CD14-positive monocyte (primary cell): ENCODE measurements around the gene NKG7. TPM values are rescaled to one million over a fixed set of nuclear protein-coding genes. Genes with fewer than 3 reads are reported as not detected.

Experiments
- DNase-seq, 3 donors: peaks; one replicate each; pipeline ENCODE4 v3.0.0-alpha.2; 2011 to 2022
- H2AFZ ChIP-seq: 2 replicates; pipeline ENCODE4 v1.6.0; 2012; ENCODE audit warnings: mild to moderate bottlenecking, low read depth, low read length, inconsistent platforms; ENCODE audit not compliant: insufficient read depth, poor library complexity, severe bottlenecking
- H3K27ac ChIP-seq, 2 donors: 1 replicate in 1 of 2; 2 replicates in 1 of 2; pipeline ENCODE4 v1.5.1; 2012 to 2013; ENCODE audit warnings: low read length in 2 of 2, control low read depth in 1 of 2, inconsistent platforms in 1 of 2, low read depth in 1 of 2, mild to moderate bottlenecking in 1 of 2
- H3K27me3 ChIP-seq, 2 donors: one replicate each; pipeline versions ENCODE4 v1.6.0 to v1.6.1; 2011 to 2013; ENCODE audit warnings: low read length in 2 of 2; ENCODE audit not compliant: control insufficient read depth in 2 of 2, insufficient read depth in 2 of 2
- H3K36me3 ChIP-seq, 2 donors: replicated peaks in 1 of 2; 1 replicate in 1 of 2; 2 replicates in 1 of 2; pipeline versions ENCODE4 v1.5.1 to v1.6.1; 2012 to 2013; ENCODE audit warnings: low read length in 2 of 2, control low read depth in 1 of 2, inconsistent platforms in 1 of 2, mild to moderate bottlenecking in 1 of 2; ENCODE audit not compliant: insufficient read depth in 2 of 2, control insufficient read depth in 1 of 2
- H3K4me1 ChIP-seq, 2 donors: 1 replicate in 1 of 2; 2 replicates in 1 of 2; pipeline versions ENCODE4 v1.5.1 to v1.6.1; 2012 to 2013; ENCODE audit warnings: low read length in 2 of 2, control low read depth in 1 of 2, inconsistent platforms in 1 of 2, mild to moderate bottlenecking in 1 of 2, moderate library complexity in 1 of 2; ENCODE audit not compliant: insufficient read depth in 2 of 2, control insufficient read depth in 1 of 2
- H3K4me2 ChIP-seq: replicated peaks from 2 replicates; pipeline ENCODE3; 2012; ENCODE audit warnings: low read length, moderate library complexity, mild to moderate bottlenecking; ENCODE audit not compliant: poor library complexity, severe bottlenecking; ENCODE audit errors: extremely low read depth
- H3K4me3 ChIP-seq, 3 experiments: fragments of 200-600 bp in 1 of 3; sonication (generic) in 1 of 3; replicated peaks in 1 of 3; 1 replicate in 2 of 3; 2 replicates in 1 of 3; pipeline ENCODE4 v1.5.1; 2011 to 2013; ENCODE audit warnings: low read length in 3 of 3, mild to moderate bottlenecking in 3 of 3, control low read depth in 2 of 3, low read depth in 2 of 3, inconsistent platforms in 1 of 3, moderate library complexity in 1 of 3
- H3K79me2 ChIP-seq: 2 replicates; pipeline ENCODE4 v1.6.0; 2012; ENCODE audit warnings: mild to moderate bottlenecking, control low read depth, inconsistent platforms, low read length, moderate library complexity; ENCODE audit not compliant: insufficient read depth
- H3K9ac ChIP-seq: 2 replicates; pipeline ENCODE4 v1.6.0; 2017; ENCODE audit warnings: low read length, mild to moderate bottlenecking; ENCODE audit not compliant: insufficient read depth, poor library complexity, severe bottlenecking
- H3K9me3 ChIP-seq, 2 donors: replicated peaks in 1 of 2; 1 replicate in 1 of 2; 2 replicates in 1 of 2; pipeline versions ENCODE4 v1.5.1 to v1.6.1; 2012 to 2013; ENCODE audit warnings: low read length in 2 of 2, control low read depth in 1 of 2; ENCODE audit not compliant: control insufficient read depth in 1 of 2, insufficient read depth in 1 of 2
- H4K20me1 ChIP-seq: 2 replicates; pipeline ENCODE4 v1.6.0; 2012; ENCODE audit warnings: mild to moderate bottlenecking, low read length, control low read depth, moderate library complexity; ENCODE audit not compliant: insufficient read depth
- H3K27ac Mint-ChIP-seq, 7 donors: one replicate each; pipeline ENCODE4 v1.8.0; 2020; ENCODE audit warnings: mild to moderate bottlenecking in 7 of 7, mixed read lengths in 7 of 7, moderate library complexity in 6 of 7, inconsistent platforms in 2 of 7
- H3K27me3 Mint-ChIP-seq, 3 donors: one replicate each; pipeline ENCODE4 v1.8.0; 2021 to 2022; ENCODE audit warnings: low read depth in 3 of 3, mild to moderate bottlenecking in 3 of 3, mixed read lengths in 3 of 3, moderate library complexity in 3 of 3, inconsistent platforms in 1 of 3
- H3K36me3 Mint-ChIP-seq, 2 donors: one replicate each; pipeline ENCODE4 v1.8.0; 2020; ENCODE audit warnings: mixed read lengths in 2 of 2, inconsistent platforms in 1 of 2, mild to moderate bottlenecking in 1 of 2
- H3K4me1 Mint-ChIP-seq: one replicate; pipeline ENCODE4 v1.8.0; 2020; ENCODE audit warnings: mild to moderate bottlenecking, mixed read lengths
- H3K4me3 Mint-ChIP-seq, 2 donors: one replicate each; pipeline ENCODE4 v1.8.0; 2020; ENCODE audit warnings: mild to moderate bottlenecking in 2 of 2, mixed read lengths in 2 of 2, moderate library complexity in 1 of 2
- H3K9me3 Mint-ChIP-seq, 7 donors: one replicate each; pipeline ENCODE4 v1.8.0; 2020 to 2022; ENCODE audit warnings: mixed read lengths in 7 of 7, mild to moderate bottlenecking in 6 of 7, moderate library complexity in 6 of 7, inconsistent platforms in 2 of 7
- WGBS: methylation state at CpG from one replicate; pipeline ENCODE4 v1.1.5; 2013; ENCODE audit warnings: missing lambda C conversion rate; ENCODE audit not compliant: insufficient coverage; 5-methylcytosine and 5-hydroxymethylcytosine counted together
- intact Hi-C, 2 donors: fragments of 100-400 bp; cut with micrococcal nuclease; formaldehyde crosslinking; loops; one replicate each; pipeline versions ENCODE4 v1.15.0 to v1.15.1; 2023
- polyA plus RNA-seq, 3 donors: library from polyadenylated mRNA; depleted of rRNA in 1 of 3; unstranded in 2 of 3; stranded (reverse) in 1 of 3; fragments of 300-500 nt in 2 of 3; fragments of >200 nt in 1 of 3; fragmentation: Illumina TruSeq in 2 of 3; gene quantifications; 1 replicate in 2 of 3; 2 replicates in 1 of 3; pipeline ENCODE4 v1.2.3, GENCODE V29; 2012 to 2021
- TF ChIP-seq, protein P1 (sequence below): fragments of 200-600 bp; IDR thresholded peaks from one replicate; pipeline ENCODE4 v1.8.0; 2022; ENCODE audit warnings: antibody characterized with exemption, mild to moderate bottlenecking

The NKG7 gene
- polyA plus RNA-seq, 3 donors, result 11.1 to 19.9 (median 16.4) TPM

DNA sequence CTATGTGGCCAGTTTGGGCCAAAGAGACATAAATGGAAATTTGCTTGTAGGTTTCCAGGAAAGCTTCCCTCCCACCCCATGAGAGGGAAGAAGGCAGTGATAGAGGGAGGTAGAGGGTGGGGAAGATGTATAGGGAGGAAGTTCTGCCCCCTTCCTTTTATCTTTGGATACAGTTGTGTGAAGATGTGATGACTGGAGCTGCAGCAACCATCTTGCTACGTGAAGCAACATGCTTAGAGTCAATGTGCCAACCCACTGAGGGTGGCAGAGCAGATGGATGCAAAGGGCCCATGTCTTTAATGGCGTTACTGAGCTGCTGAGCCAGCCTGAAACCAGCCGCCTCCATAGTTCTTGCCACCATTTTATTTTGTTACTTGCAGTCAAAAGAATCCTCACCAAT lies 41.3 kb downstream of the NKG7 start:
- peaks cover 20 to 28% (median 21%) of the 10 kb centered on the region in 3 donors for H3K27me3 Mint-ChIP-seq
- H3K9me3 Mint-ChIP-seq, result peaks cover 2 to 16% (median 9%) of the 10 kb centered on the region in 7 donors
- H3K27ac Mint-ChIP-seq, result no peak overlapping the region
- TF ChIP-seq, protein P1, sequence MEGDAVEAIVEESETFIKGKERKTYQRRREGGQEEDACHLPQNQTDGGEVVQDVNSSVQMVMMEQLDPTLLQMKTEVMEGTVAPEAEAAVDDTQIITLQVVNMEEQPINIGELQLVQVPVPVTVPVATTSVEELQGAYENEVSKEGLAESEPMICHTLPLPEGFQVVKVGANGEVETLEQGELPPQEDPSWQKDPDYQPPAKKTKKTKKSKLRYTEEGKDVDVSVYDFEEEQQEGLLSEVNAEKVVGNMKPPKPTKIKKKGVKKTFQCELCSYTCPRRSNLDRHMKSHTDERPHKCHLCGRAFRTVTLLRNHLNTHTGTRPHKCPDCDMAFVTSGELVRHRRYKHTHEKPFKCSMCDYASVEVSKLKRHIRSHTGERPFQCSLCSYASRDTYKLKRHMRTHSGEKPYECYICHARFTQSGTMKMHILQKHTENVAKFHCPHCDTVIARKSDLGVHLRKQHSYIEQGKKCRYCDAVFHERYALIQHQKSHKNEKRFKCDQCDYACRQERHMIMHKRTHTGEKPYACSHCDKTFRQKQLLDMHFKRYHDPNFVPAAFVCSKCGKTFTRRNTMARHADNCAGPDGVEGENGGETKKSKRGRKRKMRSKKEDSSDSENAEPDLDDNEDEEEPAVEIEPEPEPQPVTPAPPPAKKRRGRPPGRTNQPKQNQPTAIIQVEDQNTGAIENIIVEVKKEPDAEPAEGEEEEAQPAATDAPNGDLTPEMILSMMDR, result no peak
- H3K4me3 Mint-ChIP-seq, result no peak overlapping the region
- intact Hi-C loops, result no loop called here
- H4K20me1 ChIP-seq, result no peaks in the 10 kb centered on the region
- H3K4me1 Mint-ChIP-seq, result peaks cover 14% of the 10 kb centered on the region
- no peaks in the 10 kb centered on the region for H3K79me2 ChIP-seq
- H3K4me3 ChIP-seq, result no peak overlapping the region
- H3K9me3 ChIP-seq, result peaks cover 0 to 4% of the 10 kb centered on the region in 2 donors
- H3K36me3 ChIP-seq, result no peaks in the 10 kb centered on the region
- peaks cover 9 to 24% of the 10 kb centered on the region in 2 donors for H3K27me3 ChIP-seq
- peaks cover 13 to 20% of the 10 kb centered on the region in 2 donors for H3K4me1 ChIP-seq
- H2AFZ ChIP-seq, result no peak overlapping the region
- no peak overlapping the region for H3K4me2 ChIP-seq
- H3K36me3 Mint-ChIP-seq, result peaks cover 2% of the 10 kb centered on the region in 2 donors
- WGBS, result 88% methylated on average over 2 of the region's 3 CpGs
- no peak overlapping the region for H3K27ac ChIP-seq
- H3K9ac ChIP-seq, result no peak overlapping the region
- DNase-seq, result no peak

DNA sequence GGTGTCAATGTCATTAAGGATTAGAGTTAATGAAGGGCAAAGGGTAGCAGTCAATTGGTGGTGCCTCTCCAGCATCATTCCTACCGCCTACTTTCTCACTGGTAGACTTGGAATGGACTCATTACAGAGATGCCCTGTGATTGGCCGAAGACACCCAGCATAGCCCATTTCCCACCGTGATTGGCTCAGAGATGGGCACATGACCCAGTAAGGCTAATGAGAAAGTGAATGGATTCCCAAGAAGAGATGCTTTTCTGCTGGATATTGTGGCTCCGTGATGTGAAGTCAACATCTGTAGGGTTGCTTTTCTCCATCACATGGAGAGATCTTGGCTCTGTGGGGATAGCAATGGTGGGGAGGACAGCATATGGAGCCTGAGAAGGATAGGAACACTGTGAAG lies 42.1 kb downstream of the NKG7 start:
- intact Hi-C loops, result no loop called here
- Histone ChIP-seq H2AFZ (no peak overlapping the region), H3K9ac (no peak overlapping the region), H3K27ac (no peak overlapping the region), H3K27me3 (peaks cover 12 to 32% of the 10 kb centered on the region in 2 donors), H3K4me3 (no peak overlapping the region), H3K4me2 (no peak overlapping the region), H3K4me1 (peaks cover 13 to 28% of the 10 kb centered on the region in 2 donors), H4K20me1 (no peaks in the 10 kb centered on the region), H3K9me3 (peaks cover 0 to 4% of the 10 kb centered on the region in 2 donors), H3K36me3 (no peaks in the 10 kb centered on the region), H3K79me2 (no peaks in the 10 kb centered on the region)
- TF ChIP-seq, protein P1, result no peak
- no peak for DNase-seq
- H3K27me3 Mint-ChIP-seq, result peaks cover 28 to 36% (median 29%) of the 10 kb centered on the region in 3 donors
- H3K36me3 Mint-ChIP-seq, result peaks cover 2% of the 10 kb centered on the region in 2 donors
- H3K4me1 Mint-ChIP-seq, result peaks cover 21% of the 10 kb centered on the region
- H3K9me3 Mint-ChIP-seq, result peaks cover 2 to 22% (median 10%) of the 10 kb centered on the region in 7 donors
- 100% methylated on average over 1 of the region's 4 CpGs for WGBS
- no peak overlapping the region for H3K4me3 Mint-ChIP-seq
- H3K27ac Mint-ChIP-seq, result no peak overlapping the region
